ENCODE results near the gene MAP2K7.

MAP2K7 gene

GRCh38 chr19:7963566-7963965 is 59.9 kb downstream of the MAP2K7 start:
- no peak for DNase-seq (ENCODE audit: low read depth in 2 of 2)
